Measurements from ENCODE around the gene S1PR4. TPM values are rescaled to one million over a fixed set of nuclear protein-coding genes. Genes with fewer than 3 reads are reported as not detected.
A peak's percentile ranks its signal among the peaks of the same experiment; 100 is the strongest.

S1PR4 gene
- total and polyA plus RNA-seq, 9 of the 15 experiments (the other 6 are each of a cell fraction or from before 2014, with no cell fraction given): 0.27 TPM; not detected in 8

DNA sequence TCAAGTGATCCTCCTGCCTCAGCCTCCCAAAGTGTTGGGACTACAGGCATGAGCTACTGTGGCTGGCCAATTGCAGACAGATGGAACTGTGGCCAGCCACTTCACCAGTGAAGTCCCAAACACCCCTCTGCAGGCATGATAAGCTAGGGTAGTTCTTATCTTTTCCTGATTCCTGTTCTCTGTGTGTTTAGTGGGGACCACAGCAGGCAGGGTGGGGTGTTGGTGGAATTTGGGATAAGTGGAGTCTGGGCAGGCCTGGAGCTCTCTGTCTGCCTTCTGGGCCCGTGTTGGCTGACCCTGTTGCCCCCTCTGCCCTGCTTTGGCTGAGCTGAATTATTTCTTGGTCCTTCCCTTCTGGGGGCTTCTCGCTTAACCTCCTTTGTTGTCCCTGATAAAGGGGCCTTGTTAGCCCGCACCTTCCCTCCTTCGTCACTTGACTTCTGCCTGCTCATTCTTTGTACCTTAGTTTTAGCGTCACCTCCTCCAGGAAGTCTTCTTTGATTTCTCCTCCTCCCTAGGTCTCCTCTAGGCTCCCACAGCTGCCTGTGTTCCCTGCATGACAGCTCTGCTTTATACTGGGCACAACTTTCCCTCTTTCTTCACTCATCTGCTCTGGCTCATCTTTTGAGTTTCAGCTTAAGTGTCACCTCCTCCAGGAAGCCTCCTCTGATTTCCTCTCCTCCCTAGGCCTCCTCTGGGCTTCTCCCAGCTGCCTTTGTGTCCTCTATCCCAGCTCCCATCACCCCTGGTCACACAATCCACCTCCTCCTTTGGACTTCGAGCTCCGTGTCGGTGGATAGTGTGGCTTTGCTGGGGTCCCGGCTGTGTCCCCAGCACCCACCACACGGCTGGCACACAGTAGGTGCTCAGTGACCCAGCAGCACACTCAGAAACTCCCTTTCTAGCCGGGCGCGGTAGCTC is 5.4 kb downstream of the S1PR4 start (continued):
- TF ChIP-seq ATF1 (CRISPR knock-in tag; IDR thresholded peaks at IDR 0.05) (no peak), ATF1 (tag; IDR thresholded peaks at IDR 0.05) (peak; percentile 31; the same call in 1 of the 2 replicates), NFE2 (IDR thresholded peaks at IDR 0.05; ENCODE audit: low read depth) (no peak), ZKSCAN1 (IDR thresholded peaks at IDR 0.05; ENCODE audit: low read depth, low read length) (peak; percentile 92), HMG20B (CRISPR knock-in tag; IDR thresholded peaks at IDR 0.05) (no peak), NCOA4 (IDR thresholded peaks at IDR 0.05; ENCODE audit: partially characterized antibody) (peak; percentile 89), NR4A1 (CRISPR knock-in tag; IDR thresholded peaks at IDR 0.05) (no peak), NR4A1 (tag; IDR thresholded peaks at IDR 0.05) (0 out of 2 replicates have a peak, but pooled peaks have one; percentile 26), ADNP (tag; IDR thresholded peaks at IDR 0.05) (peak; percentile 99), BCOR (IDR thresholded peaks at IDR 0.05) (peak; percentile 100), MTA3 (IDR thresholded peaks at IDR 0.05; ENCODE audit: borderline replicate concordance) (0 out of 2 replicates have a peak, but pooled peaks have one; percentile 44), ARID1B (IDR thresholded peaks at IDR 0.05) (peak; percentile 86), ARNT (IDR thresholded peaks at IDR 0.05) (peak; percentile 83 to 86; a peak in 3 of 4 replicates), IFI16 (CRISPR knock-in tag; IDR thresholded peaks at IDR 0.05) (0 out of 2 replicates have a peak, but pooled peaks have one; percentile 20), SOX6 (IDR thresholded peaks at IDR 0.05) (0 out of 2 replicates have a peak, but pooled peaks have one; percentile 36), DACH1 (IDR thresholded peaks at IDR 0.05; ENCODE audit: partially characterized antibody) (peak; percentile 83), ESRRB (CRISPR knock-in tag; IDR thresholded peaks at IDR 0.05; ENCODE audit: borderline replicate concordance) (0 out of 2 replicates have a peak, but pooled peaks have one; percentile 39), RCOR1 (IDR thresholded peaks at IDR 0.05; ENCODE audit: borderline replicate concordance in 1 of 2, low read depth in 2 of 2, low read length in 2 of 2) (peak; percentile 39 to 95; a peak in 3 of 4 replicates), RAD51 (IDR thresholded peaks at IDR 0.05; ENCODE audit: borderline replicate concordance, low read depth) (peak; percentile 15; the same call in 1 of the 2 replicates), CEBPG (CRISPR knock-in tag; IDR thresholded peaks at IDR 0.05) (no peak), CEBPG (tag; conservative IDR thresholded peaks at IDR 0.05 in 1 of 2, IDR thresholded peaks at IDR 0.05 in 1 of 2) (no peak), ZFP36 (IDR thresholded peaks at IDR 0.05; ENCODE audit: low read depth, low read length, partially characterized antibody) (peak; percentile 100), TEAD1 (CRISPR knock-in tag; IDR thresholded peaks at IDR 0.05) (0 out of 4 replicates have a peak, but pooled peaks of 1 of the 2 experiments have one; percentile 20), CCNT2 (IDR thresholded peaks at IDR 0.05; ENCODE audit: borderline replicate concordance, extremely low read depth, insufficient read length, low read depth, low read length) (peak; percentile 54)
- TF ChIP-seq, protein P1, sequence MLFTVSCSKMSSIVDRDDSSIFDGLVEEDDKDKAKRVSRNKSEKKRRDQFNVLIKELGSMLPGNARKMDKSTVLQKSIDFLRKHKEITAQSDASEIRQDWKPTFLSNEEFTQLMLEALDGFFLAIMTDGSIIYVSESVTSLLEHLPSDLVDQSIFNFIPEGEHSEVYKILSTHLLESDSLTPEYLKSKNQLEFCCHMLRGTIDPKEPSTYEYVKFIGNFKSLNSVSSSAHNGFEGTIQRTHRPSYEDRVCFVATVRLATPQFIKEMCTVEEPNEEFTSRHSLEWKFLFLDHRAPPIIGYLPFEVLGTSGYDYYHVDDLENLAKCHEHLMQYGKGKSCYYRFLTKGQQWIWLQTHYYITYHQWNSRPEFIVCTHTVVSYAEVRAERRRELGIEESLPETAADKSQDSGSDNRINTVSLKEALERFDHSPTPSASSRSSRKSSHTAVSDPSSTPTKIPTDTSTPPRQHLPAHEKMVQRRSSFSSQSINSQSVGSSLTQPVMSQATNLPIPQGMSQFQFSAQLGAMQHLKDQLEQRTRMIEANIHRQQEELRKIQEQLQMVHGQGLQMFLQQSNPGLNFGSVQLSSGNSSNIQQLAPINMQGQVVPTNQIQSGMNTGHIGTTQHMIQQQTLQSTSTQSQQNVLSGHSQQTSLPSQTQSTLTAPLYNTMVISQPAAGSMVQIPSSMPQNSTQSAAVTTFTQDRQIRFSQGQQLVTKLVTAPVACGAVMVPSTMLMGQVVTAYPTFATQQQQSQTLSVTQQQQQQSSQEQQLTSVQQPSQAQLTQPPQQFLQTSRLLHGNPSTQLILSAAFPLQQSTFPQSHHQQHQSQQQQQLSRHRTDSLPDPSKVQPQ (CRISPR knock-in tag; IDR thresholded peaks at IDR 0.05; ENCODE audit: borderline replicate concordance): no peak
- TF ChIP-seq, protein P2, sequence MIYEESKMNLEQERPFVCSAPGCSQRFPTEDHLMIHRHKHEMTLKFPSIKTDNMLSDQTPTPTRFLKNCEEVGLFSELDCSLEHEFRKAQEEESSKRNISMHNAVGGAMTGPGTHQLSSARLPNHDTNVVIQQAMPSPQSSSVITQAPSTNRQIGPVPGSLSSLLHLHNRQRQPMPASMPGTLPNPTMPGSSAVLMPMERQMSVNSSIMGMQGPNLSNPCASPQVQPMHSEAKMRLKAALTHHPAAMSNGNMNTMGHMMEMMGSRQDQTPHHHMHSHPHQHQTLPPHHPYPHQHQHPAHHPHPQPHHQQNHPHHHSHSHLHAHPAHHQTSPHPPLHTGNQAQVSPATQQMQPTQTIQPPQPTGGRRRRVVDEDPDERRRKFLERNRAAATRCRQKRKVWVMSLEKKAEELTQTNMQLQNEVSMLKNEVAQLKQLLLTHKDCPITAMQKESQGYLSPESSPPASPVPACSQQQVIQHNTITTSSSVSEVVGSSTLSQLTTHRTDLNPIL (CRISPR knock-in tag; IDR thresholded peaks at IDR 0.05): no peak

Data from K562 (cell line).